ENCODE measurements around the gene CFAP99. TPM values are rescaled to one million over a fixed set of nuclear protein-coding genes. Genes with fewer than 3 reads are reported as not detected.

The CFAP99 gene
- total and polyA plus RNA-seq, 2 of the 8 experiments (the other 6 are each of a cell fraction or from before 2014, with no cell fraction given): not detected

- TF ChIP-seq CHD7 (IDR thresholded peaks at IDR 0.05; ENCODE audit: insufficient replicate concordance, low read length) (no peak), ATF2 (IDR thresholded peaks at IDR 0.05; ENCODE audit: low read length) (no peak), RNF2 (IDR thresholded peaks at IDR 0.05; ENCODE audit: borderline replicate concordance, low read depth, low read length, missing control alignments, poor library complexity, severe bottlenecking) (no peak)
Observed at GRCh38 chr4:2472187-2472586, 53.4 kb downstream of the CFAP99 start (continued).

Data from H1 (cell line).